HG03025 (cell line): ENCODE results near the gene DNAJC7.

Source experiments
- ATAC-seq: cut with Tn5 transposase; IDR thresholded peaks from one replicate; pipeline ENCODE4 v1.9.1; 2021; ENCODE audit warnings: mild to moderate bottlenecking, moderate library complexity; ENCODE audit not compliant: unreplicated experiment, low FRiP score

The DNAJC7 gene

DNA sequence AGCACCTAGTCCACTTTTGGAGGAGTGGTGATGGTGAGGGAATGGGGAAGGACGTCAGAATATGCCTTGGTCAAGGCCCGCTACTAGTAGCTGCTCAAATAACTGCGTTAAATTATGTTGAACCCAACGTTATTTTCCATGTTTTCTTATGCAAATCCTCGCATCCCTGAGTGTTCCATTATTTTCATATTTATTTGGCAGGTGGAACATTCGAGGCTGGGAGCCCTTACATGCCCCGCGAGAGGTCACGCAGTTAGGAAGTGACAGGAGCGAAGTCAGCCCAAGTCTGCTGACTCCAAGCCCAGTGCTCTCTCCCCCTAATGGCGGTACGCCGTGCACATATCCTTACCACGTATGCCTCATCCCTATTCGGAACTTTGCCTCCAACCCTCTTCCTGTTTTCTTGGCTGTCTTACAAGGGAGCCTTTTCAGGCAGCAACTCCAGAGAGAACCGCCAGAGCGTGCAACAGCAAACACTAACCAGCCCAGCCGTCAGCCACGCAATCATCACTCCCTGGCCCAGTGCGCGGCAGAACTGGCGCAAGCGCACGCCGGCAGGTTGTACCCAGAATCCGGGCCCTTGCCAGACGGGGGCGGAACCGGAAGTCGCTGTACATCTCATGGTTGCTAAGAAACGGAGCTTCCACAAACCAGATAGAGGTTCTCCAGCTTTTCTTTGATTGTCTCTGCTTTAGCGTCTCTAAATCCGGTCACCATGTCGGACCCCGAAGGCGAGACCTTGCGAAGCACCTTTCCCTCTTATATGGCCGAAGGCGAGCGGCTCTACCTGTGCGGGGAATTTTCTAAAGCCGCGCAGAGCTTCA is 87.0 kb downstream of the DNAJC7 start, which contains the start of gene ODAD4:
Gene ODAD4 (plus strand): TSS at position 609 of the 824 bp plus-strand sequence. CDS start 107 bp downstream, at position 716.
- peak; percentile 90 for ATAC-seq

DNA sequence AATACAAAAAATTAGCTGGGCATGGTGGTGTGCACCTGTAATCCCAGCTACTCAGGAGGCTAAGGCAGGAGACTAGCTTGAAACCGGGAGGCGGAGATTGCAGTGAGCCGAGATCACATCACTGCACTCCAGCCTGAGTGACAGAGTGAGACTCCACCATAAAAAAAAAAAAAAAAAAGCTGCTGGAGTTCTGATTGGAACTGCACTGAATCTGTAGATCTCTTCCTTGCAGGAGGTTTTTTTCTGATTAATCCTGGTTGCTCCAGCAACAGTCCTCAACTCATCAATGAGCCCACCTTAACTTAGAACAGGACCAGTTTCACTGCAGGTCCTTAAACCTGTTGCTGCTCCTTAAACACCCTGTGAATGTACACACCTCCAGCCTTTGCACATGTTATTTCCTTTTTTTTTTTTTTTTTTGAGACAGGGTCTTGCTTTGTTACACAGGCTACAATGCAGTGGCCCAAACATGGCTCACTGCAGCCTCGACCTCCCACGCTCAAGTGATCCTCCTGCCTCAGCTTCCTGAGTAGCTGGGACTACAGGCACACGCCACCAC is 88.5 kb downstream of the DNAJC7 start:
- no peak for ATAC-seq
